H9 (cell line): Measurements from ENCODE around the gene EPOP. TPM values are rescaled to one million over a fixed set of nuclear protein-coding genes. Genes with fewer than 3 reads are reported as not detected.

Experiments
- DNase-seq: peaks from one replicate; pipeline ENCODE4 v3.0.0-alpha.2; 2017
- H2AFZ ChIP-seq: one replicate; pipeline ENCODE4 v1.6.1; 2013; ENCODE audit warnings: mild to moderate bottlenecking, low read length, control low read depth, moderate library complexity
- H2AK5ac ChIP-seq: 2 replicates; pipeline ENCODE4 v1.6.1; 2013; ENCODE audit warnings: low read length, control low read depth, mixed read lengths; ENCODE audit not compliant: insufficient read length
- H2BK120ac ChIP-seq: one replicate; pipeline ENCODE4 v1.6.1; 2013; ENCODE audit warnings: low read depth, mild to moderate bottlenecking, low read length, control low read depth, inconsistent platforms; ENCODE audit not compliant: poor library complexity, severe bottlenecking
- H2BK12ac ChIP-seq: 2 replicates; pipeline ENCODE4 v1.6.1; 2013; ENCODE audit warnings: low read length, control low read depth, mixed read lengths, low read depth; ENCODE audit not compliant: insufficient read length
- H2BK15ac ChIP-seq: 2 replicates; pipeline ENCODE4 v1.6.1; 2013; ENCODE audit warnings: low read depth, low read length, control low read depth
- H2BK20ac ChIP-seq: one replicate; pipeline ENCODE4 v1.6.1; 2013; ENCODE audit warnings: low read depth, mild to moderate bottlenecking, low read length, control low read depth, inconsistent platforms; ENCODE audit not compliant: poor library complexity, severe bottlenecking
- H2BK5ac ChIP-seq: 2 replicates; pipeline ENCODE4 v1.6.1; 2013; ENCODE audit warnings: low read length, control low read depth, mixed read lengths; ENCODE audit not compliant: insufficient read length
- H3K14ac ChIP-seq: 2 replicates; pipeline ENCODE4 v1.6.1; 2013; ENCODE audit warnings: low read length, control low read depth; ENCODE audit not compliant: insufficient read depth
- H3K18ac ChIP-seq: 2 replicates; pipeline ENCODE4 v1.6.1; 2013; ENCODE audit warnings: low read depth, mild to moderate bottlenecking, mixed read lengths, low read length, control low read depth; ENCODE audit not compliant: insufficient read length
- H3K23ac ChIP-seq: 2 replicates; pipeline ENCODE4 v1.6.1; 2013; ENCODE audit warnings: low read length, control low read depth, mixed read lengths, low read depth; ENCODE audit not compliant: insufficient read length
- H3K23me2 ChIP-seq: 2 replicates; pipeline ENCODE4 v1.6.1; 2013; ENCODE audit warnings: low read depth, mild to moderate bottlenecking, mixed read lengths, low read length, control low read depth; ENCODE audit not compliant: insufficient read length, poor library complexity, severe bottlenecking
- H3K27ac ChIP-seq: 2 replicates; pipeline ENCODE4 v1.5.1; 2013; ENCODE audit warnings: low read length, control low read depth, mixed read lengths, low read depth; ENCODE audit not compliant: insufficient read length
- H3K27me3 ChIP-seq: 2 replicates; pipeline ENCODE4 v1.6.1; 2013; ENCODE audit warnings: low read length, control low read depth, inconsistent platforms; ENCODE audit not compliant: insufficient read depth
- H3K4ac ChIP-seq: 2 replicates; pipeline ENCODE4 v1.6.1; 2013; ENCODE audit warnings: low read depth, mild to moderate bottlenecking, control low read depth, inconsistent platforms, low read length, moderate library complexity
- H3K4me1 ChIP-seq: 2 replicates; pipeline ENCODE4 v1.6.1; 2013; ENCODE audit warnings: low read length, control low read depth, inconsistent platforms; ENCODE audit not compliant: insufficient read depth
- H3K4me2 ChIP-seq: 2 replicates; pipeline ENCODE4 v1.6.1; 2013; ENCODE audit warnings: low read length, control low read depth, mixed read lengths; ENCODE audit not compliant: insufficient read length, insufficient read depth
- H3K56ac ChIP-seq: 2 replicates; pipeline ENCODE4 v1.6.1; 2013; ENCODE audit warnings: low read depth, mild to moderate bottlenecking, mixed read lengths, low read length, control low read depth; ENCODE audit not compliant: insufficient read length
- H3K79me1 ChIP-seq: 2 replicates; pipeline ENCODE4 v1.6.1; 2013; ENCODE audit warnings: low read depth, mild to moderate bottlenecking, moderate library complexity, low read length, control low read depth, inconsistent platforms; ENCODE audit not compliant: insufficient read depth, poor library complexity, severe bottlenecking
- H3K79me2 ChIP-seq: 2 replicates; pipeline ENCODE4 v1.6.1; 2013; ENCODE audit warnings: low read length, control low read depth, inconsistent platforms; ENCODE audit not compliant: insufficient read depth
- H3K9ac ChIP-seq: 2 replicates; pipeline ENCODE4 v1.6.1; 2013; ENCODE audit warnings: low read length, control low read depth, mixed read lengths; ENCODE audit not compliant: insufficient read length; ENCODE audit errors: extremely low read depth
- H3K9me3 ChIP-seq: one replicate; pipeline ENCODE4 v1.6.1; 2013; ENCODE audit warnings: low read depth, low read length, inconsistent platforms; ENCODE audit not compliant: control insufficient read depth
- H3T11ph ChIP-seq: one replicate; pipeline ENCODE4 v1.6.1; 2013; ENCODE audit warnings: mild to moderate bottlenecking, low read length, control low read depth, inconsistent platforms
- H4K20me1 ChIP-seq: one replicate; pipeline ENCODE4 v1.6.1; 2013; ENCODE audit not compliant: control insufficient read depth, insufficient read length, insufficient read depth
- H4K5ac ChIP-seq: 2 replicates; pipeline ENCODE4 v1.6.1; 2013; ENCODE audit warnings: low read depth, mild to moderate bottlenecking, mixed read lengths, low read length, control low read depth; ENCODE audit not compliant: insufficient read length
- H4K8ac ChIP-seq: replicated peaks from 2 replicates; pipeline ENCODE4 v1.6.1; 2013; ENCODE audit warnings: low read length, control low read depth, mixed read lengths, low read depth; ENCODE audit not compliant: insufficient read length
- H4K91ac ChIP-seq: 2 replicates; pipeline ENCODE4 v1.6.1; 2013; ENCODE audit warnings: low read depth, mild to moderate bottlenecking, moderate library complexity, mixed read lengths, low read length, control low read depth; ENCODE audit not compliant: insufficient read length
- H3K27ac Mint-ChIP-seq, 3 experiments: 2 replicates in 2 of 3; 3 replicates in 1 of 3; pipeline ENCODE4 v1.8.0; 2020 to 2021; ENCODE audit warnings: mixed read lengths in 3 of 3, mild to moderate bottlenecking in 1 of 3, moderate library complexity in 1 of 3
- H3K27me3 Mint-ChIP-seq: 2 replicates; pipeline ENCODE4 v1.8.0; 2021; ENCODE audit warnings: low read depth, mild to moderate bottlenecking, moderate library complexity, mixed read lengths
- H3K36me3 Mint-ChIP-seq, 3 experiments: 2 replicates in 2 of 3; 3 replicates in 1 of 3; pipeline ENCODE4 v1.8.0; 2020 to 2021; ENCODE audit warnings: low read depth in 3 of 3, mixed read lengths in 3 of 3; ENCODE audit not compliant: insufficient read depth in 1 of 3
- H3K4me1 Mint-ChIP-seq, 2 experiments: 2 replicates each; pipeline ENCODE4 v1.8.0; 2020; ENCODE audit warnings: mixed read lengths in 2 of 2
- H3K4me3 Mint-ChIP-seq, 2 experiments: 2 replicates in 1 of 2; 3 replicates in 1 of 2; pipeline ENCODE4 v1.8.0; 2020 to 2021; ENCODE audit warnings: mild to moderate bottlenecking in 2 of 2, mixed read lengths in 2 of 2, moderate library complexity in 1 of 2
- H3K9me3 Mint-ChIP-seq, 2 experiments: 2 replicates in 1 of 2; 3 replicates in 1 of 2; pipeline ENCODE4 v1.8.0; 2020; ENCODE audit warnings: mild to moderate bottlenecking in 2 of 2, mixed read lengths in 2 of 2, moderate library complexity in 1 of 2
- WGBS: extraction: QIAGEN DNeasy Blood & Tissue Kit; methylation state at CpG from one replicate; pipeline ENCODE4 v1.1.7; 2013; ENCODE audit warnings: missing lambda C conversion rate, low lambda C conversion rate, mixed read lengths; ENCODE audit not compliant: insufficient read length; ENCODE audit errors: extremely low coverage; 5-methylcytosine and 5-hydroxymethylcytosine counted together
- total RNA-seq: library from RNA; stranded (reverse); gene quantifications from 2 replicates; pipeline ENCODE4 v1.2.1, GENCODE V29; 2021
- TF ChIP-seq, protein P1 (sequence below): fragments of 200-600 bp; sonication (generic); conservative IDR thresholded peaks from 3 replicates; pipeline ENCODE4 v1.8.0; 2021; ENCODE audit warnings: antibody characterized with exemption, mild to moderate bottlenecking

The EPOP gene
- total RNA-seq, 1 experiment from 2014 or later: 5.9 TPM

DNA sequence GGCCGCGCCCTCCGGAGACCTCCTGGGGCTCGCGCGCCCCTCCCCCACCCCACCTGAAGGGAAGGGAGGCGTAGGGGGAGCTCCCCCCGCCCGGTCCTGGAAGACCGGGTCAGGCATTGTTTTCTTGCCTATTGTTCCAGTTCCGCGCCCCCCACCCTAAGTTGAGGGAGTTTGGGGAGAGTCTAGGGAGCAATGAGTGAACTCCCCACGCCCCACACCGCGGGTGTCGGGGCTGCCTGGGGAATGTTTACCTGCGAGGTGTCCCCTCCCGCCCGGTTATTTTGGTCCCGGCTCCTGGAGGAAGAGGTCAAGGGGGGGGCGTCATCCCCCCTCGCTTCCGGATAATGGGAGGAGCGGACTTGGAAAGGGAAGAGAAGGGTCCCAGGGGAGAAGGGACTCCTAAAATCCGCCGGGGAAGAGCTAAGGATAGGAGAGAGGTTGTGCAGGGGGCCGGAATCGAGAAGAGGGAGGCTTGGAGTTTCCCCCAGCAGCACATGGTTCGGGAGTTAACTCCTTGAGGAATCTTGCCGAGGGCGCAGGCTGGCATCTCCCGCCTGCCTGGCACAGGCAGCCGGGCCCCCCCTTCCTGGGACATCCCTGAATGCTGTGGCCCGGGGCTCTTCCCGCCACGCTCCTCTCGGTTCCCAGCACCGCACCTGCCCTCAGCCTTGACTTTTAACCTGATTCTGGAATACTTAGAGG is 31.2 kb upstream of the EPOP start:
- Histone ChIP-seq H3T11ph (no peak overlapping the region), H3K56ac (no peak overlapping the region), H3K9ac (no peak overlapping the region), H3K23me2 (peaks cover 25% of the 10 kb centered on the region), H3K14ac (no peak overlapping the region), H4K5ac (no peak overlapping the region), H3K79me2 (no peaks in the 10 kb centered on the region), H2BK12ac (no peak overlapping the region), H2BK5ac (no peak overlapping the region), H4K20me1 (no peaks in the 10 kb centered on the region), H3K23ac (no peak overlapping the region), H2BK15ac (no peak overlapping the region), H3K9me3 (no peaks in the 10 kb centered on the region), H3K18ac (no peak overlapping the region), H3K4me2 (peak overlapping the region; percentile 58), H2AFZ (no peak overlapping the region), H4K8ac (no peak overlapping the region), H2BK20ac (no peak overlapping the region), H4K91ac (no peak overlapping the region), H3K27ac (no peak overlapping the region), H3K79me1 (no peaks in the 10 kb centered on the region), H3K4me1 (peaks cover 5% of the 10 kb centered on the region; the same call in 1 of the 2 replicates), H2AK5ac (no peak overlapping the region), H3K27me3 (peaks cover 51% of the 10 kb centered on the region), H3K4ac (no peak overlapping the region), H2BK120ac (no peak overlapping the region)
- TF ChIP-seq, protein P1, sequence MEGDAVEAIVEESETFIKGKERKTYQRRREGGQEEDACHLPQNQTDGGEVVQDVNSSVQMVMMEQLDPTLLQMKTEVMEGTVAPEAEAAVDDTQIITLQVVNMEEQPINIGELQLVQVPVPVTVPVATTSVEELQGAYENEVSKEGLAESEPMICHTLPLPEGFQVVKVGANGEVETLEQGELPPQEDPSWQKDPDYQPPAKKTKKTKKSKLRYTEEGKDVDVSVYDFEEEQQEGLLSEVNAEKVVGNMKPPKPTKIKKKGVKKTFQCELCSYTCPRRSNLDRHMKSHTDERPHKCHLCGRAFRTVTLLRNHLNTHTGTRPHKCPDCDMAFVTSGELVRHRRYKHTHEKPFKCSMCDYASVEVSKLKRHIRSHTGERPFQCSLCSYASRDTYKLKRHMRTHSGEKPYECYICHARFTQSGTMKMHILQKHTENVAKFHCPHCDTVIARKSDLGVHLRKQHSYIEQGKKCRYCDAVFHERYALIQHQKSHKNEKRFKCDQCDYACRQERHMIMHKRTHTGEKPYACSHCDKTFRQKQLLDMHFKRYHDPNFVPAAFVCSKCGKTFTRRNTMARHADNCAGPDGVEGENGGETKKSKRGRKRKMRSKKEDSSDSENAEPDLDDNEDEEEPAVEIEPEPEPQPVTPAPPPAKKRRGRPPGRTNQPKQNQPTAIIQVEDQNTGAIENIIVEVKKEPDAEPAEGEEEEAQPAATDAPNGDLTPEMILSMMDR: no peak
- Mint-ChIP-seq H3K36me3 (no peaks in the 10 kb centered on the region; a peak in 3 of 7 replicates), H3K27me3 (peaks cover 91% of the 10 kb centered on the region), H3K27ac (peak overlapping the region in 1 of 3 experiments; percentile 46; a peak in 1 of 7 replicates), H3K9me3 (no peaks in the 10 kb centered on the region; a peak in 2 of 5 replicates), H3K4me1 (peaks cover 44 to 68% of the 10 kb centered on the region in 2 experiments), H3K4me3 (peak overlapping the region; percentile 77 to 90)
- WGBS: no CpG with 5 or more reads among the region's 38 CpGs
- peak; percentile 80 for DNase-seq
